Coronary artery (tissue), 2 donors: ENCODE measurements around the gene CDH4.

Source experiments
- DNase-seq: peaks from one replicate; pipeline ENCODE4 v3.0.0-alpha.2; 2017; ENCODE audit warnings: low spot score
- H3K27ac ChIP-seq, 2 donors: fragments of 200-600 bp; sonication (generic); one replicate each; pipeline ENCODE4 v1.5.1; 2016 to 2019
- H3K4me3 ChIP-seq: fragments of 200-600 bp; sonication (generic); 2 replicates; pipeline ENCODE4 v1.5.1; 2016; ENCODE audit warnings: mild to moderate bottlenecking, moderate library complexity
- TF ChIP-seq, protein P1 (sequence below): fragments of 200-600 bp; sonication (generic); IDR thresholded peaks from one replicate; pipeline ENCODE4 v1.5.1; 2019; ENCODE audit warnings: antibody characterized with exemption

Gene CDH4

DNA sequence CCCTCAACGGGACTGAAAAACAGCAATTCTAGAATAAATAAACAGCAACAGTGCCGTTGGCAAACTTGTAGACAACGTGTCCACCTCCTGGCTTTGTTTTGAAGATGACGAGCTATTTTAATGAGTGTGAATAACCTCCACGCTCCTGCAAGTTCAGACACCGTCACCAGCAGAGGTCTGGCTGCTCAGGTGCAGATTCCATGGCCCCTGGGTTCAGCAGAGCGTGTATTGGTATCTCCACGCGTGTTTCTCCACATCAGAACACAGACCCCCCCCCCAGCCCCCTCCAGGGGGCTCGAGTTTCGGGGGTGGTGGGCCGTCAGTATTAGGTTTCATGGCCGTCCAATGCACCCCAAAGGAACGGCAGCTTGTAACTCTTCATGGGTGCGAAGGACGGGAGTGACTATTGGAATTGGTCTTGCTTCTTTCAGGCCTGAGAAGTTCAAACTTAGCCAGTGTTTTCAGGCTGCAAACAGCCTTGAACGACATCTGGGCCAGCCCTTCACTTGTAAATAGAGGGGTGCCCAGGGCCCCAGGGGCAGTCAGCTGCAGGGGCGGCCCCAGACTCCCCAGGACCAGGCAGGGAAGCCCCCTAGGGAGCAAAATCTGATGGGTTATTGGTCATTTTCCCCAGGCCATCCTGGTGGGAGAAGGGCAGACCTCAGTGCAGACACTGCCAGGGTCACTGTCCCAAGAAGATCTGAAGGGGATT is 505.1 kb downstream of the CDH4 start:
- no peak for DNase-seq
- TF ChIP-seq, protein P1, sequence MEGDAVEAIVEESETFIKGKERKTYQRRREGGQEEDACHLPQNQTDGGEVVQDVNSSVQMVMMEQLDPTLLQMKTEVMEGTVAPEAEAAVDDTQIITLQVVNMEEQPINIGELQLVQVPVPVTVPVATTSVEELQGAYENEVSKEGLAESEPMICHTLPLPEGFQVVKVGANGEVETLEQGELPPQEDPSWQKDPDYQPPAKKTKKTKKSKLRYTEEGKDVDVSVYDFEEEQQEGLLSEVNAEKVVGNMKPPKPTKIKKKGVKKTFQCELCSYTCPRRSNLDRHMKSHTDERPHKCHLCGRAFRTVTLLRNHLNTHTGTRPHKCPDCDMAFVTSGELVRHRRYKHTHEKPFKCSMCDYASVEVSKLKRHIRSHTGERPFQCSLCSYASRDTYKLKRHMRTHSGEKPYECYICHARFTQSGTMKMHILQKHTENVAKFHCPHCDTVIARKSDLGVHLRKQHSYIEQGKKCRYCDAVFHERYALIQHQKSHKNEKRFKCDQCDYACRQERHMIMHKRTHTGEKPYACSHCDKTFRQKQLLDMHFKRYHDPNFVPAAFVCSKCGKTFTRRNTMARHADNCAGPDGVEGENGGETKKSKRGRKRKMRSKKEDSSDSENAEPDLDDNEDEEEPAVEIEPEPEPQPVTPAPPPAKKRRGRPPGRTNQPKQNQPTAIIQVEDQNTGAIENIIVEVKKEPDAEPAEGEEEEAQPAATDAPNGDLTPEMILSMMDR = no peak
- Histone ChIP-seq H3K27ac (no peak overlapping the region), H3K4me3 (no peak overlapping the region)

DNA sequence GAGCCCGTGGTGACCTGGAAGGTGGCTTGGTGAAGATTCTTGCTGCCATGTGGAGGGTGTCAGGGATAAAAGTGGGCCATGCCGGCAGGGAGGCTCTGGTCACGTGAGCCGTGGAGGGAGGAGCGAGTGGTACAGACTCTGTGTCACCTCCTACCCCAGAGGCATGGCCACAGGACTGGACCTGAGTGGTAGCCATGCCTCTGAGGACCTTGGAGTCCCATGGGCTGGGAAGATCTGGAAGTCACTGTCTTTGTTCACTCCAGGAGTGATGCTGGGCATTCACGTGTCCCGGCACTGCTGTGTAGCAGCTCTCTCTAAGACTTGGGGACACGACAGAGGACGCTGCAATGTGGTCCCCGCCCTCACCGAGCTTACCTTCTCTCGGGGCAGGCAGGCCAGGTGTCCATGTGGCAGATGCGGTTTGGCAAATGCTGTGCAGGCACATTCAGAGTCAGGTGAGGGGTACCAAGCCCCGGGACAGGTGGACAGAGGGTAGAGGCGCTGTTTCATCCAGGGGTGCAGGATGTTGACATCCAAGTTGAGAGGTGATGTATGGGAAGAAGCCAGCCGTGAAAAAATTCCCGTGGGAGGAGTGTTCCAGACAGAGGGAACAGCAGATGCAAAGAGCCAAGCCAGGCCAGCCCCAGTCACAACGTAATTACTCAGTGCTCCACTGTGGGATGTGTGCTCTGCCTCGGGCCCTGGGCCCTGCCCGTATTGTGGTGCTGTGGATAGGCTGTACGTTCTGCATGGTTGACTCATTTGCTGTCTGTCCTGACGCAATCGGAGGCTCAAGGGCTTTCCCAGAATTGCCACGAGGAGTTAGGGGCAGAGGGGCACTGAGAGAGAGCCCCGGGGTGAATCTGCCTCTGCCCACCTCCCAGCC is 505.9 kb downstream of the CDH4 start:
- Histone ChIP-seq H3K27ac (no peak overlapping the region), H3K4me3 (no peak overlapping the region)
- TF ChIP-seq, protein P1 = no peak
- DNase-seq = no peak

DNA sequence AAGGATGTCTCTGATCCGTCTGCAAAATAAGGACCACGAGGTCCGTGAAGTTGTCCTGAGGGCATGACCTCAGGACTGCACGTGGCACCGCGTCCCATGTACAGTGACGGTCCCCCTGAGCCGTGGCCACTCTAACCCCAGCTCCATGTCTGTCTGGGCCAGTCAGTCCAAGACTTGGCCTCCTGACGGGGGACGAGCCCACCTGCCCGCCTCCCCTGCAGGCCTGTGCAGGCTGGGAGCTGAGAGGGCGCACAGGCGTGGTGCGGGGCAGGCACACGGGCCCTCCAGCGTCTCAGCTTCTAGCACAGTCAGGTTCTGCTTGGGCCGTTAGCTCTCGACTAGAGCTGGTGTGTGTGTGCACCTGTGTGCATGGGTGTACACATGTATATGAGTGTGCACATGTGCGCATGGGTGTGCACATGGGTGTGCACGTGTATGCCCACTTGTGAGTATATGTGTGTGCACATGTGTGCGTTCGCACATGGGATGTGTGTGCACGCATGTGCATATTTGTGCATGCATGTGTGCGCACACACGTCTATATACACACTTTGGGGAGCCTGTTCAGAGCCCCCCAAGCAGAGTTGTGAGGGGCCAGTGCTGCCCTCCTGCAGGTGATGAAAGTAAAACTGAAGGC is 506.6 kb downstream of the CDH4 start:
- no peak overlapping the region for H3K27ac ChIP-seq
- no peak overlapping the region for H3K4me3 ChIP-seq
- no peak for DNase-seq
- TF ChIP-seq, protein P1 = no peak

DNA sequence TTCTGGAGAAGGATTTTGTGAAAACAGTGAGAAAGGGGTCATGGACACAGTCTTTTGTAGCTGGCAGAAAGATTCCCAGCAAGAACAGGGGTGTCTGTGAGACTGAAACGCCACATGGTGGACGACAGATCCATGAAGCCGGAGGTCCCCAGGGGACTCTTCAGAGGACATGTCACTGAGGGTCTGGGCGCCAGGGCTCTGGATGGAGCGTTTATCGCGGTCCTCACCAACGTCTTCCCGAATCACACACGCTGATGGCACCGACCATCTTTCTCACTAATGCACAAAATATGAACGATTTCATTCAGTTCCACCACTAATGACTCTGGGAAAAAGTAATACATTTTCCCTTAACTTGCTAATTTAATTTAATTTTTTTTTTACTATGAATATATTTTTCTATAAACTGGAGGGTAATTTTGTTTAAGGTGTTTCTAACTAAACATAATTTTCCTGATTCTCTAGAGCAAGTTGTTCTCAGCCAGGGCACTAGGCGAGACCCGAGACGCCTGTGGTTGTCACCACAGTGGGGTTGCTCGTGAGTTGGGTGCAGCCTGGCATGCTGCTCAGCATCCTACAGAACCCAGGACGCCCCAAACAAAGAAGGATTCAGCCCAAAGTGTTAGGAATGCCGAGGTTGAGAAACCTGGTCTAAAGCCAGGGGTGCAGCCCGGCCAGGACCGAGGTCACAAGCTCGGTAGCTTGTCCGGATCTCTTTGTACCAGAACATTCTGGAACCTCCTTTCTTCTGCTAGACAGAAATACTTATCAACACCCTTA is 507.4 kb downstream of the CDH4 start:
- TF ChIP-seq, protein P1 = no peak
- no peak overlapping the region for H3K27ac ChIP-seq
- H3K4me3 ChIP-seq = no peak overlapping the region
- no peak for DNase-seq

DNA sequence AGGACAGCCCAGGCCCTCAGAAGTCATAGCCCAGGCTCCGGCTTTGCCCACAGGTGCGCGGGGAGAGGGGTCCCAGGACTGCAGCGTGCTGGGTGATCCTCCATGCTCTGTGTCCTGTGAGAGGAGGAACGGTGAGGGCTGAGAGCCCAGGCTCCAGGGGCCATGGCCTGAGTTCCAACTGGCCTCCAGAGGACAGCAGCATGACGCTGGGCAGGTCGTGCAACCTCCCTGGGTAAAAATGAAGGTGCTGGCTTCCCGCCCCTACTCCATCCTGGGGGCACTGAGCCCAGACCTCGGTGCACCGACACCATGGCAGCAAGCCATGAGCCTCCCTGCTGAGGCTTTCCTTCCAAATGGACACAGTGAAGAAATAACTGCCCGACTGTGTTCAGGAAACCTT is 508.3 kb downstream of the CDH4 start:
- DNase-seq = no peak
- TF ChIP-seq, protein P1 = no peak
- Histone ChIP-seq H3K4me3 (no peak overlapping the region), H3K27ac (no peak overlapping the region)

DNA sequence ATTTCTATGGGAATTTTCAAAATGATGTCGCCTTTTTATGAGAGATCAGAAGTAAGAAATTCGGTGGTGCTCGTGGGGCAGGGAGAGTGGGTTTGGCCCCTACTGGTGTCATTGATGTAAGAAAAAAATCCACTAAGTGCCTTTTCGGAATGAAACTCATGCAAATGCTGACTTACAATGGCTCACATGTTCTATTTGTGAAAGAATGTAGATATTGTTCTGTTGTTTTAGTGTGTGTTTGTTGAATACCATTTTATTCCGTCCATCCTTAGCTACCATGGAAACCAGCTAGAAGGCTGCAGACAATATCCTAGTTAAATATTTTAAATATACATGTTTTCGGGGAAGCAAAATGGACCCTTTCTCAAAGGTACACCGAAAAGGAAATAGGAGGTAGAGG is 508.7 kb downstream of the CDH4 start:
- Histone ChIP-seq H3K4me3 (no peak overlapping the region), H3K27ac (no peak overlapping the region)
- TF ChIP-seq, protein P1 = no peak
- no peak for DNase-seq
